PFSK-1 (cell line): ENCODE measurements around the gene RIMS1.

Experiments used
- POLR2AphosphoS5 ChIP-seq: IDR thresholded peaks from 2 replicates; pipeline ENCODE4 v1.6.1; 2012; ENCODE audit warnings: low read depth, mild to moderate bottlenecking, control low read depth, low read length, moderate library complexity
- REST ChIP-seq, 2 experiments: IDR thresholded peaks; 2 replicates each; pipeline versions ENCODE4 v1.6.1 to v1.8.0; 2011 to 2012; ENCODE audit warnings: low read depth in 2 of 2, low read length in 2 of 2, control low read depth in 1 of 2, inconsistent platforms in 1 of 2, mild to moderate bottlenecking in 1 of 2, moderate library complexity in 1 of 2; ENCODE audit not compliant: insufficient read depth in 1 of 2
- TAF1 ChIP-seq: IDR thresholded peaks from 2 replicates; pipeline ENCODE4 v1.6.1; 2012; ENCODE audit warnings: low read length, control low read depth, borderline replicate concordance; ENCODE audit not compliant: insufficient read depth

GRCh38 chr6:72217626-72218025 lies 331.3 kb downstream of the RIMS1 start:
- TF ChIP-seq TAF1: no peak
- TF ChIP-seq POLR2AphosphoS5: no peak
- TF ChIP-seq REST (IDR thresholded peaks at IDR 0.05; ENCODE audit: insufficient read depth in 1 of 2, low read depth in 2 of 2, low read length in 2 of 2): no peak
